Muscle layer of colon (tissue), 2 donors: ENCODE results near the gene ODF2.

Experiments
- H3K27ac ChIP-seq: one replicate; pipeline ENCODE4 v1.7.0; 2013; ENCODE audit warnings: low read depth, mild to moderate bottlenecking, low read length, moderate library complexity
- H3K27me3 ChIP-seq, 2 donors: one replicate each; pipeline ENCODE4 v1.7.0; 2013; ENCODE audit warnings: low read length in 2 of 2, mild to moderate bottlenecking in 2 of 2; ENCODE audit not compliant: insufficient read depth in 2 of 2, control insufficient read depth in 1 of 2
- H3K36me3 ChIP-seq: one replicate; pipeline ENCODE4 v1.7.0; 2013; ENCODE audit warnings: mild to moderate bottlenecking, low read length; ENCODE audit not compliant: insufficient read depth
- H3K4me1 ChIP-seq: one replicate; pipeline ENCODE4 v1.7.0; 2013; ENCODE audit warnings: mild to moderate bottlenecking, low read length; ENCODE audit not compliant: insufficient read depth
- H3K4me3 ChIP-seq, 2 donors: one replicate each; pipeline ENCODE4 v1.7.0; 2013; ENCODE audit warnings: low read length in 2 of 2, low read depth in 1 of 2, mild to moderate bottlenecking in 1 of 2, moderate library complexity in 1 of 2
- H3K9ac ChIP-seq: one replicate; pipeline ENCODE4 v1.7.0; 2013; ENCODE audit warnings: low read length
- H3K9me3 ChIP-seq: one replicate; pipeline ENCODE4 v1.7.0; 2013; ENCODE audit warnings: mild to moderate bottlenecking, low read length
- donor health status: abdominal sarcoma.
- donor health status: Adenocarcinoma of cecum.

ODF2 gene

DNA sequence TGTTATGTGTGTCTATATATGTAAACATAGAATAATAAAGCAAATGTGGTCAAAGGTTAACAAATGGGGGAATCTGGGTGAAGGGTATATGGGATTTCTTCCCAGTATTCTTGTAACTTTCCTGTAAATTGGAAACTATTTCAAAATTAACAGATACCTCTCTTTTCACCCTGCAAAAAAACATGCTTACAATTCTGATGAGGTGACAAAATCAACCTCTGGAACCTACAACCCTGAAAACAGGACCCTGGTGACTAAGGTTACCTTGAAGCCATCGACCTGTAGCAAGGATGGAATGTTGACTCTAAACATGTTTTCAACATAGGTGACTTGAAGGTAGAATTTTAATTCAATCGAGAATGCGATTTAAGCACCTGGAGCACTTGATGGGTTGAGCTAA lies 90.7 kb downstream of the ODF2 start:
- Histone ChIP-seq H3K4me1 (peaks cover 28% of the 10 kb centered on the region), H3K4me3 (no peak overlapping the region), H3K27ac (no peak overlapping the region), H3K27me3 (no peaks in the 10 kb centered on the region), H3K36me3 (peaks cover 11% of the 10 kb centered on the region), H3K9ac (no peak overlapping the region), H3K9me3 (no peaks in the 10 kb centered on the region)

DNA sequence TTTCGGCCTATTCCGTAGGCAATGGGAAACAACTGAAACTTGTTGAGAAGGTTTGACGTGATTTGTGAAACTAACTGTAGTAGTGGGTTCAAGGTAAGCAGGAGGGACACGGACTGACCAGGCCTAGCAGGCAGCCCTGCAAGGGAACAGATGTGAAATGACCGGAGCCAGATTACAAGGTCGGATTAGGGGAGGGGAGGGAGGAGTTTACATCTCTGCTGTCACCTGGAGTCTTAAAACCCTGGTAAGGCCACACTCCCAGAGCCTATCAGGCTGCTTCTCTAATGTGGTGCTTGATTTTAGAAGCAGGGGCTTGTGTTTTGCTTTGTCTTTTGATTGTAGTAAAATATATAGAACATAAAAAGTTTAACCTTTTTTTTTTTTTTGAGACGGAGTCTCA lies 93.1 kb downstream of the ODF2 start:
- Histone ChIP-seq H3K27me3 (no peaks in the 10 kb centered on the region), H3K4me3 (no peak overlapping the region), H3K9ac (no peak overlapping the region), H3K36me3 (no peaks in the 10 kb centered on the region), H3K4me1 (peaks cover 34% of the 10 kb centered on the region), H3K9me3 (no peaks in the 10 kb centered on the region), H3K27ac (peak overlapping the region; percentile 35)

DNA sequence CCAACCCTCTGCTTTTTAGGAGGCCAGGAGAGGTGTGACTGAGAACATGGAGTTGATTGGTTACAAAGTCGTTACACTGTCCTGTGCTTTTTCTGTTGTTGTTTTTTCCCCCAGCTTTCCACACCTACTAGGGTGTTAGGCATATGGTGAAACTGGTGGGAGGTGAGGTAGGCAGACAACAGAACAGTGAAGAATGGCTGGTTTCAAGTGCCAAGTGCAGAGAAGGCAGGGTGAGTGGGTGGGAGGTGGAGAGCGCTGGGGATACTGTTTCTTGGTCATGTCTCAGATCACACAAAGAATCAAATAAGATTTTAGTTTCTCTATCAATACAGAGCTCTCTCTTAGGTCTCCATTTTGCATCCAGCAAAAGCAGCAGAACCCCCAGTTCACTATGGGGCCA lies 94.4 kb downstream of the ODF2 start:
- H3K4me3 ChIP-seq: no peak overlapping the region
- H3K9ac ChIP-seq: peak overlapping the region; percentile 13

More for the DNA sequence above, 94.4 kb downstream of the ODF2 start:
- H3K36me3 ChIP-seq: no peaks in the 10 kb centered on the region
- H3K9me3 ChIP-seq: no peaks in the 10 kb centered on the region
- H3K4me1 ChIP-seq: peaks cover 48% of the 10 kb centered on the region
- H3K27me3 ChIP-seq: no peaks in the 10 kb centered on the region
- H3K27ac ChIP-seq: peak overlapping the region; percentile 97
